Right lobe of liver (tissue), 6 donors: ENCODE results near the gene NFATC4. TPM values are rescaled to one million over a fixed set of nuclear protein-coding genes. Genes with fewer than 3 reads are reported as not detected.

Experiments used
- ATAC-seq, 4 donors: fragments of 200-7000 bp; cut with Tn5 transposase; one replicate each; pipeline ENCODE4 v1.9.1; 2020; ENCODE audit warnings: mild to moderate bottlenecking in 4 of 4, moderate library complexity in 4 of 4
- DNase-seq, 3 donors: peaks; one replicate each; pipeline ENCODE4 v3.0.0-alpha.2; 2020
- H3K27ac ChIP-seq, 3 donors: fragments of 200-600 bp; one replicate each; pipeline ENCODE4 v1.8.0; 2022
- H3K27me3 ChIP-seq, 2 donors: fragments of 200-600 bp; one replicate each; pipeline ENCODE4 v1.8.0; 2022
- H3K36me3 ChIP-seq, 4 donors: fragments of 200-600 bp; sonication (generic) in 1 of 4; one replicate each; pipeline versions ENCODE4 v1.5.1 to v1.8.0; 2017 to 2022; ENCODE audit warnings: control low read depth in 1 of 4
- H3K4me1 ChIP-seq, 4 donors: fragments of 200-600 bp; sonication (generic) in 1 of 4; one replicate each; pipeline versions ENCODE4 v1.5.1 to v1.8.0; 2017 to 2022; ENCODE audit warnings: control low read depth in 1 of 4
- H3K4me3 ChIP-seq, 3 donors: fragments of 200-600 bp; one replicate each; pipeline ENCODE4 v1.8.0; 2022
- H3K9me3 ChIP-seq, 4 donors: fragments of 200-600 bp; sonication (generic) in 1 of 4; one replicate each; pipeline versions ENCODE4 v1.5.1 to v1.8.0; 2017 to 2022; ENCODE audit warnings: control low read depth in 1 of 4
- CTCF ChIP-seq, 4 donors: fragments of 200-600 bp in 3 of 4; fragments of 450-650 bp in 1 of 4; IDR thresholded peaks; one replicate each; pipeline versions ENCODE4 v1.5.1 to v1.8.0; 2016 to 2022; ENCODE audit warnings: antibody characterized with exemption in 4 of 4, mild to moderate bottlenecking in 2 of 4
- POLR2A ChIP-seq: fragments of 450-650 bp; IDR thresholded peaks from one replicate; pipeline ENCODE4 v1.6.1; 2017; ENCODE audit warnings: antibody characterized with exemption, mild to moderate bottlenecking
- WGBS: methylation state at CpG from one replicate; pipeline ENCODE4 v1.1.6; 2018; ENCODE audit warnings: low coverage, low lambda C conversion rate; ENCODE audit not compliant: insufficient coverage; ENCODE audit errors: missing lambda C conversion rate; 5-methylcytosine and 5-hydroxymethylcytosine counted together
- intact Hi-C, 2 donors: fragments of 100-400 bp; cut with DNase I; formaldehyde crosslinking; loops; one replicate each; pipeline versions ENCODE4 v1.11.2 to v1.14.1; 2022
- total RNA-seq, 6 experiments: library from RNA; depleted of rRNA in 2 of 6; stranded (reverse); fragments of >200 nt in 2 of 6; fragmentation: NEBNext Ultra II Directional in 3 of 6; extraction: Animal tissue kit (Norgen Biotek cat#: 25700) in 3 of 6; gene quantifications; one replicate each; pipeline versions ENCODE4 v1.1.0 to v1.2.4, GENCODE V29; 2016 to 2023
- donor health status: DM: no; HTN: yes; CAD: no.
- donor health status: DM: no; HTN: no; CAD: no.
- donor health status: DM: no; HTN: no; CAD: no.
- donor health status: DM: no; HTN: yes; CAD: no.
- donor health status: DM: no; HTN: yes; CAD: no.

Gene NFATC4
- total RNA-seq, 6 experiments from 2014 or later, result 1.0 to 3.7 (median 2.0) TPM

- Histone ChIP-seq H3K4me1 (no peaks in the 10 kb centered on the region), H3K4me3 (peak overlapping the region in 2 of 3 donors; percentile 16), H3K9me3 (no peaks in the 10 kb centered on the region), H3K27ac (peak overlapping the region; percentile 14 to 35 (median 33)), H3K27me3 (no peaks in the 10 kb centered on the region), H3K36me3 (no peaks in the 10 kb centered on the region)
- intact Hi-C loops, result loop anchor here (5.0 kb wide), 1 partner anchor 65 kb away; no protein-coding TSS in a partner anchor
- ATAC-seq (peak; percentile 37 to 52 (median 46)), DNase-seq (peak in 2 of 3 donors; percentile 51 to 58)
- TF ChIP-seq POLR2A, result no peak
- no peak for TF ChIP-seq CTCF (IDR thresholded peaks at IDR 0.05)
- WGBS, result 30% methylated on average over 20 of the region's 40 CpGs
These were observed 1.1 kb upstream of the NFATC4 start for GRCh38 chr14:24366721-24367513.

- no peak for TF ChIP-seq CTCF (IDR thresholded peaks at IDR 0.05)
- TF ChIP-seq POLR2A, result no peak
- H3K27me3 ChIP-seq, result no peaks in the 10 kb centered on the region
- ATAC-seq, result no peak
- H3K4me1 ChIP-seq, result no peaks in the 10 kb centered on the region
- 0% methylated on average over 10 of the region's 15 CpGs for WGBS
- no peak overlapping the region for H3K27ac ChIP-seq
- no peaks in the 10 kb centered on the region for H3K9me3 ChIP-seq
- intact Hi-C loops, result loop anchor here (5.0 kb wide), 1 partner anchor 64 kb away; no protein-coding TSS in a partner anchor
- H3K4me3 ChIP-seq, result peak overlapping the region in 1 of 3 donors; percentile 31
- no peak for DNase-seq
- H3K36me3 ChIP-seq, result no peaks in the 10 kb centered on the region
These were observed 203 bp downstream of the NFATC4 start for GRCh38 chr14:24368212-24368561.

GRCh38 chr14:24368562-24369252 is 723 bp downstream of the NFATC4 start:
- no CpG with 5 or more reads among the region's 52 CpGs for WGBS
- ATAC-seq, result no peak
- no peaks in the 10 kb centered on the region for H3K27me3 ChIP-seq
- H3K4me1 ChIP-seq, result no peaks in the 10 kb centered on the region
- TF ChIP-seq CTCF (IDR thresholded peaks at IDR 0.05), result no peak
- TF ChIP-seq POLR2A, result no peak
- H3K27ac ChIP-seq, result no peak overlapping the region
- H3K9me3 ChIP-seq, result no peaks in the 10 kb centered on the region
- H3K36me3 ChIP-seq, result no peaks in the 10 kb centered on the region
- intact Hi-C loops, result loop anchor here (5.0 kb wide), 1 partner anchor 64 kb away; no protein-coding TSS in a partner anchor
- peak overlapping the region in 2 of 3 donors; percentile 18 to 31 for H3K4me3 ChIP-seq
- DNase-seq, result no peak

- 79% methylated on average over 4 of the region's 20 CpGs for WGBS
- Histone ChIP-seq H3K27me3 (no peaks in the 10 kb centered on the region), H3K36me3 (no peaks in the 10 kb centered on the region), H3K9me3 (no peaks in the 10 kb centered on the region), H3K4me3 (no peak overlapping the region), H3K4me1 (no peaks in the 10 kb centered on the region), H3K27ac (no peak overlapping the region)
- TF ChIP-seq CTCF (IDR thresholded peaks at IDR 0.05) (no peak), POLR2A (no peak)
- intact Hi-C loops, result loop anchor here (5.0 kb wide), 1 partner anchor 63 kb away; no protein-coding TSS in a partner anchor
- DNase-seq, result no peak
- no peak for ATAC-seq
These were observed 1.5 kb downstream of the NFATC4 start for GRCh38 chr14:24369463-24369862.
